Heart left ventricle (tissue), 13 donors: ENCODE results near the gene GTF3C5.
"Not testable (repeated sequence)": the region's sequence is repeated elsewhere in the genome, so short reads cannot be mapped to it uniquely, and the experiment has no call there.

ENCODE experiments used
- POLR2A ChIP-seq, 2 donors: fragments of 450-650 bp; IDR thresholded peaks; one replicate each; pipeline ENCODE4 v1.6.1; 2017; ENCODE audit warnings: antibody characterized with exemption in 2 of 2, mild to moderate bottlenecking in 2 of 2, moderate library complexity in 2 of 2
- TF ChIP-seq, protein P1 (sequence below), 12 donors: fragments of 200-600 bp; sonication (generic) in 4 of 12; IDR thresholded peaks; one replicate each; pipeline versions ENCODE4 v1.5.0 to v1.8.0; 2018 to 2022; ENCODE audit warnings: antibody characterized with exemption in 12 of 12, mild to moderate bottlenecking in 5 of 12
- donor health status: ischemic (EF 13 %, LVEDD 7.1; RV severe dilation, severe dysfunction).
- donor health status: DM: no; HTN: yes; CAD: no.
- donor health status: DM: no; HTN: no; CAD: no.
- donor health status: ischemic (EF 25% LVEDD 6.9; RV normal size, moderate dysfunction).
- donor health status: ischemic (EF 25% LVEDD 5.7; RV mildly dilated, moderate dysfunction).
- donor health status: ischemic (EF 35%, LVEDD 5.7; RV mildly dilated, moderate dysfunction).
- donor health status: nonischemic (EF 11% LVEDD 7.7; RV severe dilation, severe dysfunction).
- donor health status: DM: yes; HTN: yes; CAD: no.
- donor health status: PGD.
- donor health status: ischemic (EF 29% LVEDD 5.4; RV normal size, mild dysfunction).
- donor health status: nonischemic (EF 23%, LVEDD 6.1; RV moderate dilation, normal function).

DNA sequence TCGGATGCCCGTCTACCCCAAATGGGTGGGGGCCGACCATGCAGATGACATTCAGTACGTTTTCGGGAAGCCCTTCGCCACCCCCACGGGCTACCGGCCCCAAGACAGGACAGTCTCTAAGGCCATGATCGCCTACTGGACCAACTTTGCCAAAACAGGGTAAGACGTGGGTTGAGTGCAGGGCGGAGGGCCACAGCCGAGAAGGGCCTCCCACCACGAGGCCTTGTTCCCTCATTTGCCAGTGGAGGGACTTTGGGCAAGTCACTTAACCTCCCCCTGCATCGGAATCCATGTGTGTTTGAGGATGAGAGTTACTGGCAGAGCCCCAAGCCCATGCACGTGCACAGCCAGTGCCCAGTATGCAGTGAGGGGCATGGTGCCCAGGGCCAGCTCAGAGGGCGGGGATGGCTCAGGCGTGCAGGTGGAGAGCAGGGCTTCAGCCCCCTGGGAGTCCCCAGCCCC is 39.7 kb downstream of the GTF3C5 start:
- TF ChIP-seq, protein P1, sequence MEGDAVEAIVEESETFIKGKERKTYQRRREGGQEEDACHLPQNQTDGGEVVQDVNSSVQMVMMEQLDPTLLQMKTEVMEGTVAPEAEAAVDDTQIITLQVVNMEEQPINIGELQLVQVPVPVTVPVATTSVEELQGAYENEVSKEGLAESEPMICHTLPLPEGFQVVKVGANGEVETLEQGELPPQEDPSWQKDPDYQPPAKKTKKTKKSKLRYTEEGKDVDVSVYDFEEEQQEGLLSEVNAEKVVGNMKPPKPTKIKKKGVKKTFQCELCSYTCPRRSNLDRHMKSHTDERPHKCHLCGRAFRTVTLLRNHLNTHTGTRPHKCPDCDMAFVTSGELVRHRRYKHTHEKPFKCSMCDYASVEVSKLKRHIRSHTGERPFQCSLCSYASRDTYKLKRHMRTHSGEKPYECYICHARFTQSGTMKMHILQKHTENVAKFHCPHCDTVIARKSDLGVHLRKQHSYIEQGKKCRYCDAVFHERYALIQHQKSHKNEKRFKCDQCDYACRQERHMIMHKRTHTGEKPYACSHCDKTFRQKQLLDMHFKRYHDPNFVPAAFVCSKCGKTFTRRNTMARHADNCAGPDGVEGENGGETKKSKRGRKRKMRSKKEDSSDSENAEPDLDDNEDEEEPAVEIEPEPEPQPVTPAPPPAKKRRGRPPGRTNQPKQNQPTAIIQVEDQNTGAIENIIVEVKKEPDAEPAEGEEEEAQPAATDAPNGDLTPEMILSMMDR (IDR thresholded peaks at IDR 0.05): not testable (repeated sequence)
- not testable (repeated sequence) for TF ChIP-seq POLR2A (IDR thresholded peaks at IDR 0.05)
